Spleen (tissue), 7 donors: ENCODE data around the gene CFAP91.

Experiments used
- CTCF ChIP-seq, 11 experiments: fragments of 200-600 bp in 7 of 11; fragments of 450-650 bp in 4 of 11; sonication (generic) in 4 of 11; IDR thresholded peaks in 8 of 11; conservative IDR thresholded peaks in 3 of 11; 1 replicate in 7 of 11; 2 replicates in 4 of 11; pipeline versions ENCODE4 v1.4.0 to v1.8.0; 2016 to 2021; ENCODE audit warnings: antibody characterized with exemption in 11 of 11, inconsistent platforms in 4 of 11, mild to moderate bottlenecking in 1 of 11
- POLR2AphosphoS5 ChIP-seq, 3 donors: sonication (generic); formaldehyde crosslinking; IDR thresholded peaks; one replicate each; pipeline ENCODE4 v1.5.1; 2017; ENCODE audit warnings: antibody characterized with exemption in 3 of 3
- donor health status: DM: no; HTN: no; CAD: no; lungs with moderate emphysema.
- donor health status: DM: no; HTN: no; CAD: no.
- donor health status: DM: no; HTN: no; CAD: no.

- TF ChIP-seq CTCF (IDR thresholded peaks at IDR 0.05 in 8 of 11, conservative IDR thresholded peaks at IDR 0.05 in 3 of 11) = no peak
- no peak for TF ChIP-seq POLR2AphosphoS5 (IDR thresholded peaks at IDR 0.05)
These were observed 20.2 kb downstream of the CFAP91 start for GRCh38 chr3:119723022-119723421.
